ENCODE measurements around the gene SLC35E4.

GRCh38 chr22:30695351-30695851, 59.8 kb downstream of the SLC35E4 start:
- TF ChIP-seq CTCF (IDR thresholded peaks at IDR 0.05) (no peak), POLR2A (IDR thresholded peaks at IDR 0.05) (no peak)
